ENCODE results near the gene BLID. TPM values are rescaled to one million over a fixed set of nuclear protein-coding genes. Genes with fewer than 3 reads are reported as not detected.
A peak's percentile ranks its signal among the peaks of the same experiment; 100 is the strongest.

Gene BLID
- total and polyA plus RNA-seq, 2 of the 4 experiments (the other 2 are of a cell fraction) = 0.24 to 30.8 TPM

GRCh38 chr11:122154994-122155393, 39.0 kb upstream of the BLID start:
- no peaks in the 10 kb centered on the region for H3K9me3 ChIP-seq (ENCODE audit: control insufficient read depth, insufficient read depth, low read length)
- H3K27ac ChIP-seq (ENCODE audit: insufficient read depth, low read length) = peak overlapping the region; percentile 9; the same call in 1 of the 2 replicates
- no peak overlapping the region for H3K56ac ChIP-seq (ENCODE audit: extremely low read depth, insufficient read depth, low read length)
- H2AK9ac ChIP-seq (replicated peaks; ENCODE audit: low read depth, low read length, poor library complexity) = no peak overlapping the region
- no peak overlapping the region for H3K4me2 ChIP-seq (ENCODE audit: low read depth, low read length)
- no peak overlapping the region for H3K9ac ChIP-seq (ENCODE audit: low read depth, low read length)
- H2BK20ac ChIP-seq (ENCODE audit: low read depth, low read length) = no peak overlapping the region
- dilution Hi-C loops (cut with HindIII; ENCODE audit: low sequenced_read_pairs, unreplicated experiment) = no loop called here
- H3K4me3 ChIP-seq (ENCODE audit: insufficient read depth, low read depth, low read length) = no peak overlapping the region
- ATAC-seq (ENCODE audit: low read depth) = no peak
- WGBS, 2 experiments (ENCODE audit: extremely low coverage in 2 of 2, insufficient read length in 1 of 2) = no CpG with 5 or more reads among the region's 1 CpG
- no peaks in the 10 kb centered on the region for H3K27me3 ChIP-seq (ENCODE audit: control insufficient read depth, insufficient read depth, low read length)
- no TSS peak for BruUV-seq (replicated peaks)
- in situ Hi-C loops (cut with MboI; ENCODE audit: low sequenced_read_pairs) = no loop called here
- peaks cover 31% of the 10 kb centered on the region for H3K4me1 ChIP-seq (ENCODE audit: control insufficient read depth, insufficient read depth, low read length)
- H2BK120ac ChIP-seq (ENCODE audit: low read depth, low read length) = no peak overlapping the region
- DNase-seq = no peak
- H4K20me1 ChIP-seq (ENCODE audit: insufficient read depth, low read length) = peaks cover 71% of the 10 kb centered on the region; the same call in 1 of the 2 replicates
- H2AFZ ChIP-seq (replicated peaks; ENCODE audit: low read length, poor library complexity) = no peak overlapping the region
- H3K18ac ChIP-seq (ENCODE audit: low read depth, low read length) = peak overlapping the region; percentile 24; the same call in 1 of the 2 replicates
- H3K4ac ChIP-seq (ENCODE audit: low read depth, low read length) = peak overlapping the region; percentile 30; the same call in 1 of the 2 replicates
- peaks cover 34% of the 10 kb centered on the region for H3K36me3 ChIP-seq (ENCODE audit: control insufficient read depth, insufficient read depth, low read length)
- H3K79me1 ChIP-seq (ENCODE audit: low read depth in 1 of 2, low read length in 2 of 2) = peaks cover 0 to 27% of the 10 kb centered on the region in 2 experiments; a peak in 3 of 4 replicates
- ChIA-PET POLR2A (ENCODE audit: unreplicated experiment) (interaction anchor here (1.0 kb wide), 1 partner anchor 21 kb away, joined by 3 read pairs; no protein-coding TSS in a partner anchor), CTCF (interaction anchor here (0.6 to 1.4 kb wide), 4 partner anchors 21 to 66 kb away, joined by 3 read pairs; no protein-coding TSS in a partner anchor)
- TF ChIP-seq MAFK (IDR thresholded peaks at IDR 0.05; ENCODE audit: low read depth, low read length) (no peak), BHLHE40 (IDR thresholded peaks at IDR 0.05; ENCODE audit: low read depth, low read length) (no peak), ELK1 (IDR thresholded peaks at IDR 0.05; ENCODE audit: borderline replicate concordance, low read depth, low read length) (no peak), RCOR1 (IDR thresholded peaks at IDR 0.05; ENCODE audit: insufficient replicate concordance, low read length) (no peak), MXI1 (IDR thresholded peaks at IDR 0.05; ENCODE audit: borderline replicate concordance, low read depth, low read length) (no peak), MAZ (IDR thresholded peaks at IDR 0.05; ENCODE audit: borderline replicate concordance, low read depth, low read length) (no peak), RFX5 (IDR thresholded peaks at IDR 0.05; ENCODE audit: low read depth, low read length) (no peak), POLR2A (IDR thresholded peaks at IDR 0.05; ENCODE audit: low read depth, low read length) (no peak), CEBPB (IDR thresholded peaks at IDR 0.05; ENCODE audit: low read depth, low read length) (no peak), SMC3 (IDR thresholded peaks at IDR 0.05; ENCODE audit: low read depth, low read length) (no peak), FOS (IDR thresholded peaks at IDR 0.05; ENCODE audit: low read depth, low read length) (no peak)
- TF ChIP-seq, protein P1, sequence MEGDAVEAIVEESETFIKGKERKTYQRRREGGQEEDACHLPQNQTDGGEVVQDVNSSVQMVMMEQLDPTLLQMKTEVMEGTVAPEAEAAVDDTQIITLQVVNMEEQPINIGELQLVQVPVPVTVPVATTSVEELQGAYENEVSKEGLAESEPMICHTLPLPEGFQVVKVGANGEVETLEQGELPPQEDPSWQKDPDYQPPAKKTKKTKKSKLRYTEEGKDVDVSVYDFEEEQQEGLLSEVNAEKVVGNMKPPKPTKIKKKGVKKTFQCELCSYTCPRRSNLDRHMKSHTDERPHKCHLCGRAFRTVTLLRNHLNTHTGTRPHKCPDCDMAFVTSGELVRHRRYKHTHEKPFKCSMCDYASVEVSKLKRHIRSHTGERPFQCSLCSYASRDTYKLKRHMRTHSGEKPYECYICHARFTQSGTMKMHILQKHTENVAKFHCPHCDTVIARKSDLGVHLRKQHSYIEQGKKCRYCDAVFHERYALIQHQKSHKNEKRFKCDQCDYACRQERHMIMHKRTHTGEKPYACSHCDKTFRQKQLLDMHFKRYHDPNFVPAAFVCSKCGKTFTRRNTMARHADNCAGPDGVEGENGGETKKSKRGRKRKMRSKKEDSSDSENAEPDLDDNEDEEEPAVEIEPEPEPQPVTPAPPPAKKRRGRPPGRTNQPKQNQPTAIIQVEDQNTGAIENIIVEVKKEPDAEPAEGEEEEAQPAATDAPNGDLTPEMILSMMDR (conservative IDR thresholded peaks at IDR 0.05; ENCODE audit: low read depth, low read length) = no peak
- H2AK5ac ChIP-seq (ENCODE audit: low read depth, low read length) = no peak overlapping the region
- intact Hi-C loops (cut with micrococcal nuclease) = no loop called here
- no peak overlapping the region for H4K8ac ChIP-seq (ENCODE audit: low read depth in 2 of 2, low read length in 2 of 2)
- H4K5ac ChIP-seq (ENCODE audit: low read depth, low read length) = no peak overlapping the region
- H3K9me1 ChIP-seq (ENCODE audit: insufficient read depth, low read length) = peaks cover 2% of the 10 kb centered on the region
- peak overlapping the region; percentile 59; the same call in 1 of the 2 replicates for H3K23ac ChIP-seq (ENCODE audit: low read depth, low read length)
- no peak overlapping the region for H4K91ac ChIP-seq (ENCODE audit: insufficient read depth, low read depth, low read length)
- no peak overlapping the region for H2BK15ac ChIP-seq (ENCODE audit: low read depth, low read length)
- peak overlapping the region; percentile 75 for H2BK5ac ChIP-seq (ENCODE audit: low read depth, low read length, poor library complexity, severe bottlenecking)
- H3K14ac ChIP-seq (replicated peaks; ENCODE audit: low read depth, low read length) = no peak overlapping the region; the same call in 1 of the 2 replicates
